Mesenchymal stem cell (in vitro differentiated cells and primary cell): ENCODE results near the gene NUDC.

ENCODE experiments used
- DNase-seq: peaks from one replicate; pipeline ENCODE4 v3.0.0-alpha.2; 2013
- H2AFZ ChIP-seq: one replicate; pipeline ENCODE4 v1.6.1; 2013; ENCODE audit warnings: low read depth, mild to moderate bottlenecking, control low read depth, inconsistent platforms, low read length, moderate library complexity
- H2AK5ac ChIP-seq: 2 replicates; pipeline ENCODE4 v1.6.1; 2013; ENCODE audit warnings: low read length, moderate library complexity, mild to moderate bottlenecking, inconsistent platforms; ENCODE audit not compliant: severe bottlenecking
- H2BK120ac ChIP-seq: one replicate; pipeline ENCODE4 v1.6.1; 2013; ENCODE audit warnings: low read depth, mild to moderate bottlenecking, inconsistent platforms, low read length, moderate library complexity
- H2BK12ac ChIP-seq, 2 experiments: one replicate each; pipeline ENCODE4 v1.6.1; 2013; ENCODE audit warnings: inconsistent platforms in 2 of 2, low read length in 2 of 2, mild to moderate bottlenecking in 2 of 2, moderate library complexity in 2 of 2, control low read depth in 1 of 2
- H2BK15ac ChIP-seq: one replicate; pipeline ENCODE4 v1.6.1; 2013; ENCODE audit warnings: mild to moderate bottlenecking, low read depth, inconsistent platforms; ENCODE audit not compliant: poor library complexity, severe bottlenecking
- H2BK5ac ChIP-seq: 2 replicates; pipeline ENCODE4 v1.6.1; 2013; ENCODE audit warnings: low read depth, mild to moderate bottlenecking, low read length, control low read depth, inconsistent platforms; ENCODE audit not compliant: poor library complexity, severe bottlenecking
- H3K14ac ChIP-seq, 2 experiments: one replicate each; pipeline ENCODE4 v1.6.1; 2013; ENCODE audit warnings: inconsistent platforms in 2 of 2, low read length in 2 of 2, control low read depth in 1 of 2, mild to moderate bottlenecking in 1 of 2, moderate library complexity in 1 of 2
- H3K18ac ChIP-seq, 2 experiments: one replicate each; pipeline ENCODE4 v1.6.1; 2013; ENCODE audit warnings: inconsistent platforms in 2 of 2, low read length in 2 of 2, control low read depth in 1 of 2, low read depth in 1 of 2, mild to moderate bottlenecking in 1 of 2
- H3K23ac ChIP-seq, 2 experiments: one replicate each; pipeline ENCODE4 v1.6.1; 2013; ENCODE audit warnings: inconsistent platforms in 2 of 2, low read length in 2 of 2, mild to moderate bottlenecking in 2 of 2, moderate library complexity in 2 of 2, control low read depth in 1 of 2
- H3K27ac ChIP-seq: 2 replicates; pipeline ENCODE4 v1.5.1; 2013; ENCODE audit warnings: mild to moderate bottlenecking, moderate library complexity, low read length, control low read depth, inconsistent platforms; ENCODE audit not compliant: poor library complexity, severe bottlenecking
- H3K27me3 ChIP-seq, 2 experiments: 2 replicates each; pipeline versions ENCODE4 v1.6.1 to v1.7.0; 2013; ENCODE audit warnings: low read length in 2 of 2, mild to moderate bottlenecking in 2 of 2, moderate library complexity in 2 of 2, control low read depth in 1 of 2, inconsistent platforms in 1 of 2; ENCODE audit not compliant: control insufficient read depth in 1 of 2, insufficient read depth in 1 of 2
- H3K36me3 ChIP-seq, 2 experiments: 2 replicates each; pipeline versions ENCODE4 v1.6.1 to v1.7.0; 2013; ENCODE audit warnings: low read length in 2 of 2, control low read depth in 1 of 2, inconsistent platforms in 1 of 2, low read depth in 1 of 2, mild to moderate bottlenecking in 1 of 2; ENCODE audit not compliant: insufficient read depth in 2 of 2, control insufficient read depth in 1 of 2
- H3K4ac ChIP-seq, 2 experiments: one replicate each; pipeline ENCODE4 v1.6.1; 2013; ENCODE audit warnings: inconsistent platforms in 2 of 2, low read length in 2 of 2, mild to moderate bottlenecking in 2 of 2, moderate library complexity in 2 of 2, control low read depth in 1 of 2, low read depth in 1 of 2
- H3K4me1 ChIP-seq: 2 replicates; pipeline ENCODE4 v1.6.1; 2013; ENCODE audit warnings: low read depth, low read length, control low read depth; ENCODE audit not compliant: control insufficient read depth, insufficient read depth
- H3K4me2 ChIP-seq: 2 replicates; pipeline ENCODE4 v1.6.1; 2013; ENCODE audit warnings: low read length, mild to moderate bottlenecking, inconsistent platforms; ENCODE audit not compliant: poor library complexity, severe bottlenecking
- H3K4me3 ChIP-seq, 2 experiments: 2 replicates each; pipeline versions ENCODE4 v1.5.1 to v1.7.0; 2013; ENCODE audit warnings: low read length in 2 of 2, mild to moderate bottlenecking in 2 of 2, control low read depth in 1 of 2, low read depth in 1 of 2; ENCODE audit not compliant: insufficient read depth in 1 of 2
- H3K79me1 ChIP-seq: replicated peaks from 2 replicates; pipeline ENCODE4 v1.6.1; 2013; ENCODE audit warnings: mild to moderate bottlenecking, control low read depth, low read length, inconsistent platforms; ENCODE audit not compliant: poor library complexity, severe bottlenecking
- H3K9ac ChIP-seq: 2 replicates; pipeline ENCODE4 v1.7.0; 2013; ENCODE audit warnings: mild to moderate bottlenecking, low read length, moderate library complexity
- H3K9me3 ChIP-seq: 2 replicates; pipeline ENCODE4 v1.7.0; 2013; ENCODE audit warnings: mild to moderate bottlenecking, low read length; ENCODE audit not compliant: control insufficient read depth
- H4K8ac ChIP-seq: one replicate; pipeline ENCODE4 v1.6.1; 2013; ENCODE audit warnings: inconsistent platforms, mild to moderate bottlenecking, low read length, moderate library complexity
- H4K91ac ChIP-seq: one replicate; pipeline ENCODE4 v1.6.1; 2013; ENCODE audit warnings: mild to moderate bottlenecking, low read length, inconsistent platforms
- WGBS: methylation state at CpG from one replicate; pipeline ENCODE4 v1.1.7; 2013; ENCODE audit warnings: mixed read lengths; 5-methylcytosine and 5-hydroxymethylcytosine counted together

The NUDC gene

DNA sequence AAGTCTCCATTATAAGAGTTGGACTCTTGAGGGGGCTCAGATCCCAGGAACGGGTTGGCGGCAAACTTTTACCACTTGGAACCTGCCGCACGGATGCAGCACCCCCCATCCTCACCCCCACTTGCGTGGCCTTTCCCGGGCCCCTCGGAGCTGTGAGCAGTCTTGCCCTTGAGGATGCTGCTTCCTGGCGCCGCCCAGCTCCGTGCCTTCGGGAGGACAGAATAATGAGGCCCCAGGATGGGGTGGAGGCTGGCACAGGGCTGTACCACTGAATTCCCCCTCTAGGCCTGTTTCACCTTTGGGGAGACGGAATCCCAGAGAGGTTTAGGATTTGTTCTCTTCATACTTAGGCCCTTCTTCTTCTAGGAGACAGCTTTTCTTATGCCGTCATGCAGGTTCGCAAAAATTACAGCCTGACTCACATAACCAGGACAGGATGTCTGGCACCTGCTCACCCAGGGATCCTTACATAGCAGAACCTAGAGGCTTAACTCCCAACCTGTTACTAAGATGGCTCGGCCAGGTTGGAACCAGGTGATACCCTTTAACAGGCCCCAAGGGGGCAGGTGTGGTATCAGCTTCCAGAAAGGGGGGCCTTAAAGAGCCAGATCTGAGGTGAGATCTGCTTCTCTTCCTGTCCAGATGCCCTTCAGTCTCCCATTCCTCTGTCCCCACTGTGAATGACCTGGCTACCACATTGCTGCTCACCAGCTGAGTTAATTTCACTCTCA, 73.4 kb downstream of the NUDC start:
- 18% methylated on average over 13 of the region's 15 CpGs for WGBS

DNA sequence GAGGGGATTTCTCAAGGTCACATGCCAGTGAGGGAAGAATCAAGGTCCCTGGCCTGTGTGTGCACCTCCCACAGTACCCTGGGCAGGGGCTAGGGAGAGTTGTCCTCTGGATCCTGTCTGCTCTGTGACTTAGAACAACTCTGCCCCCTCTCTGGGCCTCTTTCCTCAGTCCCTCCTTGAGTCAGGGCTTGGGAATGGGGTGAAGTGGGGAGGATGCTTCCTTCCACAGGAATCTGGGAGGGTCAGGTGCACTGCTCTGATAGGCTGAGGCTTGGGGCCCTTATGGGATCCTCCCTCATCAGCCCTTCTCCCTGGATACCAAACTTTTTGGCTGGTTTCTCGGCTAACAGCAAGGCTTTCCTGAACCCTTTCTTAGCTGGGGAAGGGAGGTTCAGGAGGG, 74.5 kb downstream of the NUDC start:
- peak overlapping the region; percentile 47 for H4K91ac ChIP-seq
- H3K79me1 ChIP-seq, result no peaks in the 10 kb centered on the region
- peaks cover 56% of the 10 kb centered on the region for H3K4me1 ChIP-seq
- no peak overlapping the region for H3K18ac ChIP-seq
- peak overlapping the region in 1 of 2 experiments; percentile 90 for H3K4me3 ChIP-seq
- H2AFZ ChIP-seq, result no peak overlapping the region
- WGBS, result 70% methylated on average over 1 of the region's 1 CpG
- H3K4me2 ChIP-seq, result peak overlapping the region; percentile 71
- no peak overlapping the region for H3K23ac ChIP-seq
- no peak overlapping the region for H3K4ac ChIP-seq
- peak overlapping the region in 1 of 2 experiments; percentile 30 for H2BK12ac ChIP-seq
- peak overlapping the region; percentile 30 for H3K9ac ChIP-seq
- no peaks in the 10 kb centered on the region for H3K27me3 ChIP-seq
- no peaks in the 10 kb centered on the region for H3K36me3 ChIP-seq
- no peak overlapping the region for H2BK15ac ChIP-seq
- no peak overlapping the region for H3K14ac ChIP-seq
- H3K27ac ChIP-seq, result peak overlapping the region; percentile 41
- H2AK5ac ChIP-seq, result peak overlapping the region; percentile 5
- peak overlapping the region; percentile 13 for H4K8ac ChIP-seq
- no peak overlapping the region for H2BK5ac ChIP-seq
- no peak overlapping the region for H2BK120ac ChIP-seq
- no peaks in the 10 kb centered on the region for H3K9me3 ChIP-seq
- peak; percentile 61 for DNase-seq

More for the DNA sequence above, 73.4 kb downstream of the NUDC start:
- Histone ChIP-seq H3K18ac (peak overlapping the region; percentile 84 to 91), H4K91ac (no peak overlapping the region), H3K27ac (peak overlapping the region; percentile 41), H3K4ac (peak overlapping the region; percentile 76 to 83), H4K8ac (peak overlapping the region; percentile 27), H2AFZ (no peak overlapping the region), H3K23ac (peak overlapping the region in 1 of 2 experiments; percentile 15), H3K36me3 (no peaks in the 10 kb centered on the region), H2BK5ac (peak overlapping the region; percentile 26), H3K4me1 (peaks cover 54% of the 10 kb centered on the region), H2AK5ac (no peak overlapping the region), H2BK120ac (peak overlapping the region; percentile 64), H3K79me1 (no peaks in the 10 kb centered on the region), H3K4me2 (peak overlapping the region; percentile 44), H2BK12ac (peak overlapping the region; percentile 12 to 31), H3K14ac (peak overlapping the region in 1 of 2 experiments; percentile 76), H3K4me3 (peak overlapping the region; percentile 86 to 90), H3K27me3 (no peaks in the 10 kb centered on the region), H2BK15ac (peak overlapping the region; percentile 35), H3K9me3 (no peaks in the 10 kb centered on the region), H3K9ac (peak overlapping the region; percentile 83)
- DNase-seq, result no peak
